AG08395 (cell line): Measurements from ENCODE around the gene SLC5A5.
A peak's percentile ranks its signal among the peaks of the same experiment; 100 is the strongest.
"Not testable (repeated sequence)": the region's sequence is repeated elsewhere in the genome, so short reads cannot be mapped to it uniquely, and the experiment has no call there.

Experiments
- DNase-seq: peaks from one replicate; pipeline ENCODE4 v3.0.0; 2012; ENCODE audit warnings: mixed read lengths, low spot score

SLC5A5 gene

GRCh38 chr19:17871032-17871877 lies 490 bp upstream of the SLC5A5 start:
- DNase-seq: no peak

- no peak for DNase-seq
Measured at GRCh38 chr19:17872251-17873001, 681 bp downstream of the SLC5A5 start.

- peak; percentile 33 for DNase-seq
Measured at GRCh38 chr19:17873786-17874757, 2.3 kb downstream of the SLC5A5 start.

GRCh38 chr19:17874758-17875135 lies 3.0 kb downstream of the SLC5A5 start:
- no peak for DNase-seq

GRCh38 chr19:17877696-17878095 lies 6.0 kb downstream of the SLC5A5 start:
- no peak for DNase-seq

GRCh38 chr19:17879466-17879865 lies 7.7 kb downstream of the SLC5A5 start:
- DNase-seq: no peak

- DNase-seq: no peak
Measured at GRCh38 chr19:17881701-17882100, 10.0 kb downstream of the SLC5A5 start.

GRCh38 chr19:17883627-17884410 lies 12.1 kb downstream of the SLC5A5 start:
- DNase-seq: no peak

GRCh38 chr19:17886515-17886914 lies 14.8 kb downstream of the SLC5A5 start:
- DNase-seq: no peak

GRCh38 chr19:17887221-17887620 lies 15.5 kb downstream of the SLC5A5 start:
- DNase-seq: not testable (repeated sequence)

GRCh38 chr19:17888260-17888659 lies 16.5 kb downstream of the SLC5A5 start:
- DNase-seq: no peak

- DNase-seq: peak; percentile 77
Measured at GRCh38 chr19:17889609-17890214, 18.0 kb downstream of the SLC5A5 start.

GRCh38 chr19:17893766-17894165 lies 22.0 kb downstream of the SLC5A5 start:
- no peak for DNase-seq

GRCh38 chr19:17902701-17903100 lies 31.0 kb downstream of the SLC5A5 start:
- peak; percentile 56 for DNase-seq

GRCh38 chr19:17908244-17908643 lies 36.5 kb downstream of the SLC5A5 start:
- no peak for DNase-seq

- DNase-seq: no peak
Measured at GRCh38 chr19:17909003-17909732, 37.4 kb downstream of the SLC5A5 start.

- no peak for DNase-seq
Measured at GRCh38 chr19:17910791-17911360, 39.1 kb downstream of the SLC5A5 start.

- no peak for DNase-seq
Measured at GRCh38 chr19:17915940-17916593, 44.3 kb downstream of the SLC5A5 start.

GRCh38 chr19:17918151-17918550 lies 46.4 kb downstream of the SLC5A5 start:
- not testable (repeated sequence) for DNase-seq
